ENCODE measurements around the gene DNMBP. TPM values are rescaled to one million over a fixed set of nuclear protein-coding genes. Genes with fewer than 3 reads are reported as not detected.

The DNMBP gene, protein sequence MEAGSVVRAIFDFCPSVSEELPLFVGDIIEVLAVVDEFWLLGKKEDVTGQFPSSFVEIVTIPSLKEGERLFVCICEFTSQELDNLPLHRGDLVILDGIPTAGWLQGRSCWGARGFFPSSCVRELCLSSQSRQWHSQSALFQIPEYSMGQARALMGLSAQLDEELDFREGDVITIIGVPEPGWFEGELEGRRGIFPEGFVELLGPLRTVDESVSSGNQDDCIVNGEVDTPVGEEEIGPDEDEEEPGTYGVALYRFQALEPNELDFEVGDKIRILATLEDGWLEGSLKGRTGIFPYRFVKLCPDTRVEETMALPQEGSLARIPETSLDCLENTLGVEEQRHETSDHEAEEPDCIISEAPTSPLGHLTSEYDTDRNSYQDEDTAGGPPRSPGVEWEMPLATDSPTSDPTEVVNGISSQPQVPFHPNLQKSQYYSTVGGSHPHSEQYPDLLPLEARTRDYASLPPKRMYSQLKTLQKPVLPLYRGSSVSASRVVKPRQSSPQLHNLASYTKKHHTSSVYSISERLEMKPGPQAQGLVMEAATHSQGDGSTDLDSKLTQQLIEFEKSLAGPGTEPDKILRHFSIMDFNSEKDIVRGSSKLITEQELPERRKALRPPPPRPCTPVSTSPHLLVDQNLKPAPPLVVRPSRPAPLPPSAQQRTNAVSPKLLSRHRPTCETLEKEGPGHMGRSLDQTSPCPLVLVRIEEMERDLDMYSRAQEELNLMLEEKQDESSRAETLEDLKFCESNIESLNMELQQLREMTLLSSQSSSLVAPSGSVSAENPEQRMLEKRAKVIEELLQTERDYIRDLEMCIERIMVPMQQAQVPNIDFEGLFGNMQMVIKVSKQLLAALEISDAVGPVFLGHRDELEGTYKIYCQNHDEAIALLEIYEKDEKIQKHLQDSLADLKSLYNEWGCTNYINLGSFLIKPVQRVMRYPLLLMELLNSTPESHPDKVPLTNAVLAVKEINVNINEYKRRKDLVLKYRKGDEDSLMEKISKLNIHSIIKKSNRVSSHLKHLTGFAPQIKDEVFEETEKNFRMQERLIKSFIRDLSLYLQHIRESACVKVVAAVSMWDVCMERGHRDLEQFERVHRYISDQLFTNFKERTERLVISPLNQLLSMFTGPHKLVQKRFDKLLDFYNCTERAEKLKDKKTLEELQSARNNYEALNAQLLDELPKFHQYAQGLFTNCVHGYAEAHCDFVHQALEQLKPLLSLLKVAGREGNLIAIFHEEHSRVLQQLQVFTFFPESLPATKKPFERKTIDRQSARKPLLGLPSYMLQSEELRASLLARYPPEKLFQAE (N-terminal part only)
- 10 to 100 TPM; 38.4 to 53.5 TPM for total RNA-seq

DNA sequence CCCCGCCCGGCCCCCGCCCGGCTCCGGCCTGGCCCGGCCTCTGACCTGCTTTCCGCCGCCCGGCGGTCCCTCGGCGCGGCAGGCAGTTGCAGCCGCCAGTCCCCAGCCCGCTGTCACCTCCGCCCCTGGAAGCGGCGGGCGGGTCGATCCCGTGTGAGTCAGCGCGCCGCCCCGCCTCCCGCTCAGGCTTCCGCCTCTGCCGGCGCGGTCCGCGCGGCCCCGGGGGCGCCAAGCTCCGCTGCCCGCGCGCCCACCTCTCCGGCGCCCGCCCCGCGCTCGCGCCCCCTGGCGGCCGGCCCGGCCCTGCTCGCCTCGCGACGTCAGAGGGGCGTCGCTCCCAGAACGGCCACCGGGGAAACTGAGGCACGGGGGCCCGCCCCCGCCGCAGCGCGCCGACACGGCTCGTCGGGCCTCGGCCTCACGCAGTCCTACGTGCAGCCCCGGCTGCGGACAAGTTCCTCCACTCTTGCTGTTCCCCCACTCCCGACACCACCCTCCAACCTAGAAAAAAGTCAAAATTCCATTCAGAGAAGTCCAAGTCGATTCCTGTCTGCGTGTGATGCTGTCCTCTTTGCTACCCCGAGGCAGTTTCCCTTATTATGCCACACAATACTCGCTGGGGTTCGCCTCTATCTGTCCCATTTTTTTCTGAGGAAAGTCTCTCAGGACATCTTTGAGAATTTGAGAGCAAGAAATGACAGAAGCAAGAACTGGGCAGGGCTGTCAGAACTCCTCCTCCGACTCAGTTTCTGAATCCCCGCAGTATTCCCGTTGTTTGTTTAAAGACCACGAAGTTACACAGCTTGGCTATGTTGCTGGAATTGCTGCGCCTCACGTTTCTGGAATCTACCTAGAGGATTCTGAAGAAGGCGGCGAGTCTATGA, at the start of gene DNMBP:
DNMBP (minus strand) TSS at position 155 of the 884 bp plus-strand sequence. CDS start 37,823 bp downstream, outside the sequence.
- intact Hi-C loops (cut with DNase I) = loop anchor here (10.0 kb wide), 1 partner anchor 95 kb away; no protein-coding TSS in a partner anchor
- DNase-seq = peak; percentile 80

DNA sequence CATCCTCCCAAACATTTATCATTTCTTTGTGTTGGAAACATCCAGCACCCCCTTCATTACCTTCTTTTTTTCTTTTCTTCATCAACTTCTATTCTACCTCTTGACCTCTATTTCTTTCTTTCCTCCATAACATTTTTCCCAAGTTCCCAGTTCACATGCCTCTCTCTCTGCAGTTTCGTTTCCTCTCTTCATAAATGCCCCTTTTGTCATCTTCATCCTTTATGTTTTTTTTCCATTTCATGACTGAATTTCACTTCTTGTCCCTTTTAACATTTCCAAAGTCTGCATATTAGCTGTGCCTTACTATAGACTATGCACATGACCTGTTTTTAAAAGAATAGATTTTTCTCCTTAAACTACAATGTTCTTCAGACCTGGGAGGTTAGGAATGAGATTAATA, 48.2 kb upstream of the DNMBP start:
- Histone ChIP-seq H3K27me3 (no peaks in the 10 kb centered on the region), H3K9ac (ENCODE audit: low read depth in 2 of 2, low read length in 2 of 2) (no peak overlapping the region), H3K27ac (no peak overlapping the region), H3K9me3 (no peaks in the 10 kb centered on the region), H3K4me1 (no peaks in the 10 kb centered on the region), H3K4me3 (no peak overlapping the region), H3K36me3 (no peaks in the 10 kb centered on the region)
- no peak for DNase-seq
- TF ChIP-seq, protein P1, sequence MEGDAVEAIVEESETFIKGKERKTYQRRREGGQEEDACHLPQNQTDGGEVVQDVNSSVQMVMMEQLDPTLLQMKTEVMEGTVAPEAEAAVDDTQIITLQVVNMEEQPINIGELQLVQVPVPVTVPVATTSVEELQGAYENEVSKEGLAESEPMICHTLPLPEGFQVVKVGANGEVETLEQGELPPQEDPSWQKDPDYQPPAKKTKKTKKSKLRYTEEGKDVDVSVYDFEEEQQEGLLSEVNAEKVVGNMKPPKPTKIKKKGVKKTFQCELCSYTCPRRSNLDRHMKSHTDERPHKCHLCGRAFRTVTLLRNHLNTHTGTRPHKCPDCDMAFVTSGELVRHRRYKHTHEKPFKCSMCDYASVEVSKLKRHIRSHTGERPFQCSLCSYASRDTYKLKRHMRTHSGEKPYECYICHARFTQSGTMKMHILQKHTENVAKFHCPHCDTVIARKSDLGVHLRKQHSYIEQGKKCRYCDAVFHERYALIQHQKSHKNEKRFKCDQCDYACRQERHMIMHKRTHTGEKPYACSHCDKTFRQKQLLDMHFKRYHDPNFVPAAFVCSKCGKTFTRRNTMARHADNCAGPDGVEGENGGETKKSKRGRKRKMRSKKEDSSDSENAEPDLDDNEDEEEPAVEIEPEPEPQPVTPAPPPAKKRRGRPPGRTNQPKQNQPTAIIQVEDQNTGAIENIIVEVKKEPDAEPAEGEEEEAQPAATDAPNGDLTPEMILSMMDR (IDR thresholded peaks at IDR 0.05) = no peak
- intact Hi-C loops (cut with DNase I) = no loop called here

More for the DNA sequence above, at the start of gene DNMBP:
- Histone ChIP-seq H3K27me3 (no peaks in the 10 kb centered on the region), H3K4me1 (peaks cover 10% of the 10 kb centered on the region), H3K4me3 (peak within 1 kb of the TSS; percentile 85), H3K27ac (peak within 1 kb of the TSS; percentile 68), H3K9ac (ENCODE audit: low read depth in 2 of 2, low read length in 2 of 2) (peak within 1 kb of the TSS; percentile 87 to 92), H3K9me3 (no peaks in the 10 kb centered on the region), H3K36me3 (no peaks in the 10 kb centered on the region)
- TF ChIP-seq, protein P1 (IDR thresholded peaks at IDR 0.05) = peak; percentile 25

DNA sequence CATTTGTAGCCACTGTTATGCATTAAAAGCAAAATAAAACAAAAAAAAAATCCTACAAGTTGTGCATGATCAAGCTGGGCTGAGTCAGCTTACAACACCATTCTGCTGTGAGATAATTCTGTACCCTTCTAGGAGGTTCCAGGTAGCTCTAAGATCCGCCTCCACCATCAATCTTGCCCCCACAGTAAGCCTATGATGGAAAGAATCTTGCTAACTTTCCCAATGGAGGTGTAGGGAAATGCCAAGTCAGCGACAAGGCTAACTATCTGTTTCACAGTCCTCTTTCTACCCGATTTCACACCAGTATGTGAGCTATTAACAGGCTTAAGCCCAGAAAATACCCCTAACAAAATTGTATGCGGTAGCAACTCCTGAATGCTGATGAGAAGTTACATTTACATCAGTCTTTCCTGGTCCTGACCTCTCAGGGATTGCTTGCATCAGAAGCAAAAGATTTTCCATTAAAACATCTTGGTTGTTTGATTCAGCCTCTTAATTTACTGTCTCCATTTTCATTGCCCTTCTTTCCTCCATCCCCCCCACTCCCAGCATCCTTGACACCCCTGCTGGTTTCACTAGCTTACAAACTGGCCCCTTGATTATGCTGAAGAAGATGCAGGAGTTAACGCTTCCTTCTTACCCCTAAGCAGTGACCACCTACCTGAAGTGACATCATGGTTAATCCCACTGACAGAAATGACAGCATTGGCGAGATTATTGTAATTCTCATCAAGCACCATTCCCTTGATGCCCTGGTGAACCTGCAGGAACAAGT, 44.1 kb upstream of the DNMBP start:
- H3K9me3 ChIP-seq = no peaks in the 10 kb centered on the region
- H3K36me3 ChIP-seq = no peaks in the 10 kb centered on the region
- TF ChIP-seq, protein P1 (IDR thresholded peaks at IDR 0.05) = no peak
- intact Hi-C loops (cut with DNase I) = no loop called here
- H3K4me1 ChIP-seq = no peaks in the 10 kb centered on the region
- H3K27ac ChIP-seq = no peak overlapping the region
- no peaks in the 10 kb centered on the region for H3K27me3 ChIP-seq
- H3K4me3 ChIP-seq = no peak overlapping the region
- DNase-seq = no peak
- no peak overlapping the region for H3K9ac ChIP-seq (ENCODE audit: low read depth in 2 of 2, low read length in 2 of 2)

DNA sequence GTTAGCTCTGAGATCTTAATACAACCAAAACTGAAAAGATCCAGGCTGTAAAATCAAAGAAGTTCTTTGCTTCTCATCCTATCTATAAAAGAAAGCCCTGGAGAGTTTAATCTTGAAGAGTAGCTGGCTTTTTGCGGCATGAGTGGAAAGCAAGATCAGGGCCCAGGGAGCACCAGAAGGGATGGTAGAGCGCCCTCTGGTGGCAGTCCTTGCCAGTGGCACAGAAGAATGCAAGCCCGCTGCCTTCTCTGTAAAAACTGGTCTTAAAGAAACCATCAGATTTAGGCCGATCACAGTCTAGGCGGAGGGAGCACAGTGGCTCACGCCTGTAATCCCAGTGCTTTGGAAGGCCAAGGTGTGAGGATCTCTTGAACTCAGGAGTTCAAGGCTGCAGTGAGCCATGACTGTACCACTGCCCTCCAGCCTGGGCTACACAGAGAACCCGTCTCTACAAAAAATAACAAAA, 36.3 kb upstream of the DNMBP start:
- H3K9me3 ChIP-seq = no peaks in the 10 kb centered on the region
- H3K27ac ChIP-seq = no peak overlapping the region
- DNase-seq = peak; percentile 92
- no peaks in the 10 kb centered on the region for H3K36me3 ChIP-seq
- no peak overlapping the region for H3K9ac ChIP-seq (ENCODE audit: low read depth in 2 of 2, low read length in 2 of 2)
- no peaks in the 10 kb centered on the region for H3K27me3 ChIP-seq
- no peak overlapping the region for H3K4me3 ChIP-seq
- TF ChIP-seq, protein P1 (IDR thresholded peaks at IDR 0.05) = peak; percentile 94
- intact Hi-C loops (cut with DNase I) = loop anchor here (2.0 to 5.0 kb wide), 2 partner anchors 74 to 201 kb away; no protein-coding TSS in a partner anchor
- no peaks in the 10 kb centered on the region for H3K4me1 ChIP-seq
